ENCODE data around the gene SLC8A2. TPM values are rescaled to one million over a fixed set of nuclear protein-coding genes. Genes with fewer than 3 reads are reported as not detected.
A peak's percentile ranks its signal among the peaks of the same experiment; 100 is the strongest.

The SLC8A2 gene
- total and polyA plus RNA-seq, 2 of the 8 experiments (the other 6 are each of a cell fraction or from before 2014, with no cell fraction given): 7.3 to 12.4 TPM

DNA sequence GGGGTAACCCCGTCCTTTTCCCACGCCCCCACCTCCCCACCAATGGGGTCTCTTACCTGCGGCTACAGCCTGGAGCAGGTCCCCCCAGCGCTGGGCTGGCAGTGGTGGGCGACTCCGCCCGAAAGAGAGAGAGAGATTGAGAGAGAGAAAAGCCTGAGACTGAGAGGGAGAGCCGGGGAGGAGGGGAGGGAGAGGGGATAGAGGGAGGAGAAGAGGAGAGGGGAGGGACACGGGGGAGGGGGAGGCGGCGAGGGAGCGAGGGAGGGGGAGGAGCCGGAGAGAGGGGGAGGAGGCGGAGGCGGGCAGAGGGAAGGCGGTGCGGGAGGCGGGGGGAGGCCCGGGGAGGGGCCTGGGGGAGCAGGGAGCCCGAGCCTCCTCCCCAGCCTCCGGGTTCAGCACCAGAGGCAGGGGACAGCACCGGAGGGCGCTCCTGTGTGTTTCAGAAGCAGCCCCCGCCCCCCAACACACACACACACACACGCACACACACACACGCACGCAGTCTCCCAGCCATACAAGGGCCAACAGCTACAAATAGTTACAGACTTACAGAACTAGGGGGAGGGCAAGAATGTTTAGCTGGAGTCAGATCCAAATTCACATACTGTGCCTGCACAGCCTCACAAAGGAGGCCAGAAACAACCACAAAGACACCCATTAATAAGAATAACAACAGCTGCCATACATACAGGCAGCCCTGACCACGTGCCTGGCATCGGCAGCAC, at the start of gene SLC8A2 (continued):
- TF ChIP-seq RNF2 (IDR thresholded peaks at IDR 0.05; ENCODE audit: borderline replicate concordance, low read depth, low read length, missing control alignments, poor library complexity, severe bottlenecking) (no peak), SIN3A (conservative IDR thresholded peaks at IDR 0.05 in 1 of 2, IDR thresholded peaks at IDR 0.05 in 1 of 2; ENCODE audit: low read depth in 1 of 2, low read length in 2 of 2) (peak; percentile 96), CREB1 (IDR thresholded peaks at IDR 0.05) (peak; percentile 56; the same call in 1 of the 2 replicates), FOSL1 (IDR thresholded peaks at IDR 0.05; ENCODE audit: insufficient read depth, low read depth, low read length) (peak; percentile 67; the same call in 1 of the 2 replicates), MAFK (IDR thresholded peaks at IDR 0.05; ENCODE audit: low read depth, low read length) (no peak), CHD2 (IDR thresholded peaks at IDR 0.05; ENCODE audit: low read length) (0 out of 2 replicates have a peak, but pooled peaks have one; percentile 41), SP4 (IDR thresholded peaks at IDR 0.05; ENCODE audit: low read length) (peak; percentile 61; the same call in 1 of the 2 replicates), SIRT6 (IDR thresholded peaks at IDR 0.05; ENCODE audit: low read length) (no peak), POLR2AphosphoS5 (IDR thresholded peaks at IDR 0.05; ENCODE audit: low read depth, low read length) (no peak)
- TF ChIP-seq, protein P1, sequence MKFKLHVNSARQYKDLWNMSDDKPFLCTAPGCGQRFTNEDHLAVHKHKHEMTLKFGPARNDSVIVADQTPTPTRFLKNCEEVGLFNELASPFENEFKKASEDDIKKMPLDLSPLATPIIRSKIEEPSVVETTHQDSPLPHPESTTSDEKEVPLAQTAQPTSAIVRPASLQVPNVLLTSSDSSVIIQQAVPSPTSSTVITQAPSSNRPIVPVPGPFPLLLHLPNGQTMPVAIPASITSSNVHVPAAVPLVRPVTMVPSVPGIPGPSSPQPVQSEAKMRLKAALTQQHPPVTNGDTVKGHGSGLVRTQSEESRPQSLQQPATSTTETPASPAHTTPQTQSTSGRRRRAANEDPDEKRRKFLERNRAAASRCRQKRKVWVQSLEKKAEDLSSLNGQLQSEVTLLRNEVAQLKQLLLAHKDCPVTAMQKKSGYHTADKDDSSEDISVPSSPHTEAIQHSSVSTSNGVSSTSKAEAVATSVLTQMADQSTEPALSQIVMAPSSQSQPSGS (IDR thresholded peaks at IDR 0.05; ENCODE audit: low read length): 0 out of 2 replicates have a peak, but pooled peaks have one; percentile 50
- TF ChIP-seq, protein P2, sequence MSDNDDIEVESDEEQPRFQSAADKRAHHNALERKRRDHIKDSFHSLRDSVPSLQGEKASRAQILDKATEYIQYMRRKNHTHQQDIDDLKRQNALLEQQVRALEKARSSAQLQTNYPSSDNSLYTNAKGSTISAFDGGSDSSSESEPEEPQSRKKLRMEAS (IDR thresholded peaks at IDR 0.05): peak; percentile 80
